DND-41 (cell line): ENCODE data around the gene DYRK2.

ENCODE experiments used
- CTCF ChIP-seq: IDR thresholded peaks from 2 replicates; pipeline ENCODE4 v1.5.1; 2012; ENCODE audit warnings: borderline replicate concordance, low read length, moderate library complexity, mild to moderate bottlenecking; ENCODE audit not compliant: poor library complexity, severe bottlenecking; ENCODE audit errors: extremely low read depth
- EZH2 ChIP-seq: IDR thresholded peaks from 3 replicates; pipeline ENCODE4 v1.6.1; 2012; ENCODE audit warnings: borderline replicate concordance, low read depth, mild to moderate bottlenecking, moderate library complexity, low read length, inconsistent platforms; ENCODE audit not compliant: severe bottlenecking

DNA sequence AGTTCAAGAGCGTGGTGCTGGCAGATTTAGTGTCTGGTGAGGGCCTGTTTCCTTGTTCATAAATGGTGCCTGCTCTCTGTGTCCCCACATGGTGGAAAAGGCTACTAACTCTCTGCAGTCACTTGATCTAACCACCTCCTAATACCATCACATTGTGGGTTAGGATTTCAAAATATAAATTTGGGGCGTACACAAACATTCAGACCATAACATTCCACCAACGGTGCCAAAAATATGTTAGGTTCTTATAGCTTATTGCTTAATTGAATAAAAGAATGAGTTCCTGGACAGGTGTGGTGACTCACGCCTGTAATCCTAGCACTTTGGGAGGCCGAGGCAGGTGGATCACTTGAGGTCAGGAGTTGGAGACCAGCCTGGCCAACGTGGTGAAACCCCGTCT, 3.4 kb upstream of the DYRK2 start:
- TF ChIP-seq CTCF (no peak), EZH2 (no peak)
